ENCODE measurements around the gene CAMKMT. TPM values are rescaled to one million over a fixed set of nuclear protein-coding genes. Genes with fewer than 3 reads are reported as not detected.

Gene CAMKMT
- total RNA-seq, 2 experiments from 2014 or later: 12.1 to 14.1 TPM

- ATAC-seq (no peak), DNase-seq (no peak)
- intact Hi-C loops (cut with micrococcal nuclease): no loop called here
- H3K36me3 Mint-ChIP-seq (ENCODE audit: low read depth): peaks cover 6% of the 10 kb centered on the region
- no peaks in the 10 kb centered on the region for H3K27me3 Mint-ChIP-seq
- ChIA-PET CTCF (interaction anchor here (1.5 kb wide), 1 partner anchor 120 kb away, joined by 9 read pairs; no protein-coding TSS in a partner anchor), POLR2A (interaction anchor here (0.6 kb wide), 1 partner anchor 347 kb away, joined by 3 read pairs; no protein-coding TSS in a partner anchor)
- H3K4me1 Mint-ChIP-seq (ENCODE audit: low read depth): peaks cover 7% of the 10 kb centered on the region
- TF ChIP-seq, protein P1, sequence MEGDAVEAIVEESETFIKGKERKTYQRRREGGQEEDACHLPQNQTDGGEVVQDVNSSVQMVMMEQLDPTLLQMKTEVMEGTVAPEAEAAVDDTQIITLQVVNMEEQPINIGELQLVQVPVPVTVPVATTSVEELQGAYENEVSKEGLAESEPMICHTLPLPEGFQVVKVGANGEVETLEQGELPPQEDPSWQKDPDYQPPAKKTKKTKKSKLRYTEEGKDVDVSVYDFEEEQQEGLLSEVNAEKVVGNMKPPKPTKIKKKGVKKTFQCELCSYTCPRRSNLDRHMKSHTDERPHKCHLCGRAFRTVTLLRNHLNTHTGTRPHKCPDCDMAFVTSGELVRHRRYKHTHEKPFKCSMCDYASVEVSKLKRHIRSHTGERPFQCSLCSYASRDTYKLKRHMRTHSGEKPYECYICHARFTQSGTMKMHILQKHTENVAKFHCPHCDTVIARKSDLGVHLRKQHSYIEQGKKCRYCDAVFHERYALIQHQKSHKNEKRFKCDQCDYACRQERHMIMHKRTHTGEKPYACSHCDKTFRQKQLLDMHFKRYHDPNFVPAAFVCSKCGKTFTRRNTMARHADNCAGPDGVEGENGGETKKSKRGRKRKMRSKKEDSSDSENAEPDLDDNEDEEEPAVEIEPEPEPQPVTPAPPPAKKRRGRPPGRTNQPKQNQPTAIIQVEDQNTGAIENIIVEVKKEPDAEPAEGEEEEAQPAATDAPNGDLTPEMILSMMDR (IDR thresholded peaks at IDR 0.05): no peak
- no peak overlapping the region for H3K27ac Mint-ChIP-seq
- no peak overlapping the region for H3K4me3 Mint-ChIP-seq
- H3K9me3 Mint-ChIP-seq: peaks cover 1% of the 10 kb centered on the region
Observed at GRCh38 chr2:44599130-44599529, 237.4 kb downstream of the CAMKMT start.

- DNase-seq (no peak), ATAC-seq (no peak)
- TF ChIP-seq, protein P1 (IDR thresholded peaks at IDR 0.05): no peak
- ChIA-PET POLR2A (no interaction called here), CTCF (interaction anchor here (2.2 kb wide), 1 partner anchor 123 kb away, joined by 6 read pairs; no protein-coding TSS in a partner anchor)
- no peak overlapping the region for H3K27ac Mint-ChIP-seq
- H3K36me3 Mint-ChIP-seq (ENCODE audit: low read depth): no peaks in the 10 kb centered on the region
- H3K9me3 Mint-ChIP-seq: no peaks in the 10 kb centered on the region
- no peaks in the 10 kb centered on the region for H3K4me1 Mint-ChIP-seq (ENCODE audit: low read depth)
- intact Hi-C loops (cut with micrococcal nuclease): no loop called here
- no peak overlapping the region for H3K4me3 Mint-ChIP-seq
- no peaks in the 10 kb centered on the region for H3K27me3 Mint-ChIP-seq
Observed at GRCh38 chr2:44602446-44602845, 240.7 kb downstream of the CAMKMT start.

- Mint-ChIP-seq H3K9me3 (peaks cover 2% of the 10 kb centered on the region), H3K27me3 (no peaks in the 10 kb centered on the region), H3K36me3 (ENCODE audit: low read depth) (no peaks in the 10 kb centered on the region), H3K27ac (no peak overlapping the region), H3K4me3 (no peak overlapping the region), H3K4me1 (ENCODE audit: low read depth) (no peaks in the 10 kb centered on the region)
- CTCF ChIA-PET: interaction anchor here (2.2 kb wide), 1 partner anchor 126 kb away, joined by 7 read pairs; no protein-coding TSS in a partner anchor
- intact Hi-C loops (cut with micrococcal nuclease): no loop called here
- TF ChIP-seq, protein P1 (IDR thresholded peaks at IDR 0.05): no peak
- no peak for DNase-seq
- POLR2A ChIA-PET: no interaction called here
- no peak for ATAC-seq
Observed at GRCh38 chr2:44605511-44605910, 243.8 kb downstream of the CAMKMT start.

DNA sequence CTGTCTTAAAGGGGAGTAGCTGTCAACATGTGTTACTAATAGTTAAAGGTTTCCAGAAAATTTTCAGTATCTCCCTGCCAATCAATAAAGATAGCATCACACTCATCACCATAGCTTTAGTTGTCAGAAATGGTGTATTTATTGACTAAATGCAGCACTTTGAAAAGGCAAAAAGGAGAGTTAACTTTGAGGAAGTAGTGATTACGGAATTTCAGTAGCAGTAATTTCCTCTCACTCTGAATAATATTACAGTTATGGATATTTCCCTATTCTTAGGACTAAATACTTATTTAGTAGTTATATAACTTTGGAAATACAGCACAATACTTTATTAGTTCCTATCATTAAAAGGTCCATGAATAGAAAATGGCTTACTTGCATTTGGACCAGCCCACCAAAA, 250.5 kb downstream of the CAMKMT start:
- no peak for ATAC-seq
- ChIA-PET POLR2A (no interaction called here), CTCF (no interaction called here)
- H3K27me3 Mint-ChIP-seq: no peaks in the 10 kb centered on the region
- H3K36me3 Mint-ChIP-seq (ENCODE audit: low read depth): no peaks in the 10 kb centered on the region
- intact Hi-C loops (cut with micrococcal nuclease): no loop called here
- H3K4me3 Mint-ChIP-seq: no peak overlapping the region
- H3K27ac Mint-ChIP-seq: no peak overlapping the region
- DNase-seq: no peak
- TF ChIP-seq, protein P1 (IDR thresholded peaks at IDR 0.05): no peak
- peaks cover 5% of the 10 kb centered on the region for H3K9me3 Mint-ChIP-seq
- peaks cover 15% of the 10 kb centered on the region for H3K4me1 Mint-ChIP-seq (ENCODE audit: low read depth)

GRCh38 chr2:44614940-44615339, 253.2 kb downstream of the CAMKMT start:
- TF ChIP-seq, protein P1 (IDR thresholded peaks at IDR 0.05): no peak
- H3K4me3 Mint-ChIP-seq: no peak overlapping the region
- ATAC-seq (no peak), DNase-seq (no peak)
- ChIA-PET CTCF (no interaction called here), POLR2A (no interaction called here)
- no peaks in the 10 kb centered on the region for H3K27me3 Mint-ChIP-seq
- H3K9me3 Mint-ChIP-seq: peaks cover 5% of the 10 kb centered on the region
- no peaks in the 10 kb centered on the region for H3K36me3 Mint-ChIP-seq (ENCODE audit: low read depth)
- H3K27ac Mint-ChIP-seq: no peak overlapping the region
- intact Hi-C loops (cut with micrococcal nuclease): no loop called here
- peaks cover 17% of the 10 kb centered on the region for H3K4me1 Mint-ChIP-seq (ENCODE audit: low read depth)

Data from activated CD8-positive, alpha-beta T cell treated with anti-CD3 and anti-CD28 coated beads for 36 hours (primary cell).